ENCODE results near the gene NPBWR2.
A peak's percentile ranks its signal among the peaks of the same experiment; 100 is the strongest.

NPBWR2 gene

DNA sequence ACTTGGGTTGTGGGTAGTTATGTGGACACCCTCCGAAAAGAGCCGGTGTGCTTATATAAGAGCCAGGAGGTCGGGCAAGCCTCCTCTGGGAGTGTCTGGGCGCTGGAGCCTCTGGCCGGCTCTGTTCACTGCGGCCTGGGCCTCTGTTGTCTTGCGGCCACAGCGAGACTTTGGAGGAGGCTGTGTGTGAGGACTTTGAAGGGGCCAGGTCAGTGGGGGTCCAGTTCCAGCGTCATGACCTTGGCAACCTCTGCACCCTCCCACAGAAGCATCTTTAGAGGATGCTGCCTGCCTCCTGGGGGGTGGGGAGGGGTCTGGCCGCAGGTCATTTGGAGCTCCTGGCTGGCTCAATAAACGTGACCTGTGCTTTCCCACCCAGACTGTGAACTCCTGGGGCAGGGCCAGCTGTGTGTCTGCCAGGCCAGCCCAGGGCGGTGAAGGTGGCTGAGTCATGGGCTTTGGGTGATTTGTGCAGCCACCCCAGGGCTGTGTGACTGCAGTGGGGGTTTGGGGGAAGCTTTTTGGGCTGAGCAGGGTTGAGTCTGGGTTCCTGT, 43.1 kb downstream of the NPBWR2 start:
- no peak for TF ChIP-seq CTCF (conservative IDR thresholded peaks at IDR 0.05)
- peak overlapping the region; percentile 87; the same call in 1 of the 2 replicates for H3K27ac ChIP-seq

DNA sequence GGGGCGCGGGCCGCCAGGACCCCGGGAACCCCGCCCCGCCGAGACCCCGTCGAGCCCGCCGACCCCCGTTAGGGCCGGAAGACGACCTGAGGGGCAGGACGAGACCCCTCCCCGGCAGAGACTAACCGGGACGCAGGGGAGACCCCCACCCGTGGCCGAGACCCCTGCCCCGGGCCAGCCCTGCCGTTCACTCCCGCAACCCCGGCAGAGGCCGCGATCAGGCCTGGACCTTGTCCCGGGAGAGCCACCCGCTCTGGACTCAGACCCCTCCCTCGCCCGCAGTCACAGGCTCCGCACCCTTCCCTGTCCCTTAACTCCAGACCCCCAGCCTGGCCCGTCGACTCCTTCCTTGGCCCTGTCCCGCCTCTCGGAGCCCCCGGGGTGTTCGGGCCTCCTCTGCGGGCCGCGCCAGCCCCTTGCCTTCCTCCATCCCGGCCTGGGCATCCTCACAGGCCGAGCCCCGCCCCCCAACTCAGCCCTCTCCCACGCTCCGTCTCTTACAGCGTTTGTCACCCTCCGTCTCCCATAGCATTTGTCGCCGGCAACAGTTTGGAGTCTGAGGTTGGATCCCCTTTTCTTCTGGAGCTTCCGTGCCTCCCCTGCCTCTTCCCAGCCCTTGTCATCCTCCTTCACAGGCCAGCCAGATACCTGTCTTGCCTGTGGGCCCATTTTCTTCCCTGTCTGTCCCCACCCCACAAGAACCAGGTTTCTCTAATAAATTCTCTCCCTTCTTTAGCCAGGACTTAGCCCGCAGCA, 43.8 kb downstream of the NPBWR2 start:
- H3K27ac ChIP-seq = peak overlapping the region; percentile 87
- TF ChIP-seq CTCF (conservative IDR thresholded peaks at IDR 0.05) = no peak

- H3K27ac ChIP-seq = peak within 1 kb of the TSS; percentile 87
- no peak for TF ChIP-seq CTCF (conservative IDR thresholded peaks at IDR 0.05)
Measured at GRCh38 chr20:64062596-64063388, 44.6 kb downstream of the NPBWR2 start, which contains the start of gene TCEA2. TSS of gene TCEA2 (plus strand) at chr20:64063198. CDS start at chr20:64063313, 115 bp downstream.

- TF ChIP-seq CTCF (conservative IDR thresholded peaks at IDR 0.05) = no peak
- peak overlapping the region; percentile 87 for H3K27ac ChIP-seq
Measured at GRCh38 chr20:64062276-64062595, 45.1 kb downstream of the NPBWR2 start.

GRCh38 chr20:64058536-64058935, 48.8 kb downstream of the NPBWR2 start:
- TF ChIP-seq CTCF (conservative IDR thresholded peaks at IDR 0.05) = no peak

DNA sequence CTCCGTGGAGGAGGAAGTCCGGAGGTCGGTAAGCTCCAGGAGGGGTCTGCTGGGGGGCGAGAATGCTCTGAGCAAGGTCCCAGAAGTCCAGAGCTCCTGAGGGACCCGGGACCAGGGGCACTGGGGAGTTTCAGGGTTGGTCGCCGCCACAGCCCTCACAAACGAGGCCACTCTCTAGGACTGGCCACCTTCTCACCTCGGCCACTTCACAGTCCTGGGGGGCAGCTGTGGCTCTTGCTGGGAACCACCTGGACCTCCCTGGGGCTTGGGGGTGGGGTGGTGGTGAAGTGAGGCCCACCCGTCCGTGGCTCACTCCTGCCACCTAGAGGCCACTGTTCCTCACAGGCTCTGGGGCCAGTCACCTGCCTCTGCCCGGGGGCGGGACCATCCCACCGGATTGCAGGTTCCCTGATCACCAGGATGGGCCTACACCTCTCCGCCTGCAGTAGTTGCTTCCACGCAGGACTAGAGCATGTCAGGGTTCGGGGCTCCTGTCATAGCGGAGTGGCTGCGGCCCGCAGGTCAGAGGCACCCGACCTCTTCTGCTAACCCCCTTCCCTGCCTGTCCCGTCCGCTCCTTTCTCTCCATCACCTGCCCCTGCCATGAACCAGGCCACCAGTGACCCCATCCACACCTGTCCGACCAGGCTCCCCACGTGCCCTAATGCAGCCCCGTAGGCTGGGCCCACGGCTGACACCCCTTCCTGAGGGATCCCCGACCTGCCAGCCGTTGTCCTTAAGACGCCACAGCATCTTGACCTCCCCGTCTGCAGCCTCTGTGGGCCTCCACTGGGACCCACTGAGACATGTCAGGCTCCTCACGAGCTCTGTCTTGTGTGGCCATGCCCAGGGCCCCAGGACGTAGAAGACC, 49.5 kb downstream of the NPBWR2 start:
- peak overlapping the region; percentile 48 for H3K27ac ChIP-seq
- peak; percentile 96 for TF ChIP-seq CTCF (conservative IDR thresholded peaks at IDR 0.05)

More at GRCh38 chr20:64058536-64058935, 48.8 kb downstream of the NPBWR2 start:
- H3K27ac ChIP-seq = peak overlapping the region; percentile 48
